ENCODE results near the gene RAD51B. TPM values are rescaled to one million over a fixed set of nuclear protein-coding genes. Genes with fewer than 3 reads are reported as not detected.

The RAD51B gene
- total RNA-seq, 2 donors from 2014 or later: 42.6 to 50.0 TPM

DNA sequence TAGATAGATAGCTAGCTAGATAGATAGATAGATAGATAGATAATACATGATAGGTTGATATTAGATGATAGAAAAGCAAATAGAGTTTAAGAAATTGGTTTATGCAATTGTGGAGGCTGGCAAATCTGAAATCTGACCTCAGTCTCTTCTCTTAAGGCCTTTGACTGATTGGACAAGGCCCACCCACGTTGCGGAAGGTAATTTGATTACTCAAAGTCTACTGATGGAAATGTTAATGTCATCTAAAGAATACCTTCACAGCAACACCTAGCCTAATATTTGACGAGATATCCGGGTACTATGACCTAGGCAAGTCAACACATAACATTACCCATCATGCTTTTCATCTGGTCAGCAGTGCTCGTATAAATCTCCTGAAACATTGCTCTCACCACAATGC lies 782.9 kb downstream of the RAD51B start:
- H3K27ac Mint-ChIP-seq: no peak overlapping the region
- H3K9me3 Mint-ChIP-seq: peaks cover 0 to 5% of the 10 kb centered on the region in 2 donors
- ATAC-seq (replicated peaks in 1 of 2): no peak
- no peak overlapping the region for H3K4me3 Mint-ChIP-seq
- H3K36me3 Mint-ChIP-seq (ENCODE audit: insufficient read depth in 2 of 2): peaks cover 0 to 4% of the 10 kb centered on the region in 2 donors
- peaks cover 7% of the 10 kb centered on the region for H3K4me1 Mint-ChIP-seq (ENCODE audit: low read depth)
- no peak for DNase-seq
- no peaks in the 10 kb centered on the region for H3K27me3 Mint-ChIP-seq (ENCODE audit: low read depth)

DNA sequence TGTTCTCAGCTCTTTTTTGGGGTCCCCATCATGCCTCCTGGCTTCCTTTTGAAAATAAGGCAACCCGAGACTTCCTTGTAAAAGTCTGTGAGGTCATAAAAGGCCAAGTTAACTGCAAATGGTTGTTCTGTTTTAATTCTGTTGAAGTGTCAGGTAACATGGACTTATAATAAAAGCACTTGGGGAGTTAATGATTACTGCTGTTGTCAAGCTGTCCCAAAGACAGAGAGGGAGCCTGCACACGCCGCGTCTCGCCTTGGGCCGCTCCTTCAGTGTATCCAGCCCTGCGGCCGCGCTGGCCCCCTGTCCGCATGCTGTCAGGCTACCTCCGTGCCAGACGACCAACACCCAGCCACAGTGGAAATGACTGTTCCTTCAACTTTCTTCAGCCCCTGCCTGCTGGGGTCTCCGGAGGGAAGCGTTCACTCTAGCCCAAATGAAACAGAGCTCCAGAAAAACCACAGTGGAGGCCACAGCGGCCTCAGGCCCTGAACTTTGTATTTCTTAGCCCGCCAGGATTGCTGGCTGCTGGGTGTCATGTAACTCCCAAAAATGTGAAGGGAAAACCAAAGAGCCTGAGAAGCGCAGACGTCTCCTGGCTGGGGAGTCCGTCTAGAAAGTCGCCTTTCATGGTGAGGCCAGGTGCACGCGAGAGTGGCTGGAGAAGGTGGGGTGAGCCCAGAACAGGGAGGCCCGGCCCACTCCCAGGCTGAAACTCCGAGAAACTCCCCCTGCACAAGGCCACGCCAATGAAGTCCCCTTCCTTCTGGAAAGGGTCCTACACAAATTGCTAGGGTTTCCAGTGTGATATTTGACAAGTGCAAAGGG lies 784.2 kb downstream of the RAD51B start:
- no peak for ATAC-seq (replicated peaks in 1 of 2)
- Mint-ChIP-seq H3K36me3 (ENCODE audit: insufficient read depth in 2 of 2) (peaks cover 0 to 4% of the 10 kb centered on the region in 2 donors), H3K27me3 (ENCODE audit: low read depth) (no peaks in the 10 kb centered on the region), H3K4me3 (no peak overlapping the region), H3K9me3 (peaks cover 0 to 5% of the 10 kb centered on the region in 2 donors), H3K4me1 (ENCODE audit: low read depth) (peaks cover 14% of the 10 kb centered on the region), H3K27ac (no peak overlapping the region)
- no peak for DNase-seq

DNA sequence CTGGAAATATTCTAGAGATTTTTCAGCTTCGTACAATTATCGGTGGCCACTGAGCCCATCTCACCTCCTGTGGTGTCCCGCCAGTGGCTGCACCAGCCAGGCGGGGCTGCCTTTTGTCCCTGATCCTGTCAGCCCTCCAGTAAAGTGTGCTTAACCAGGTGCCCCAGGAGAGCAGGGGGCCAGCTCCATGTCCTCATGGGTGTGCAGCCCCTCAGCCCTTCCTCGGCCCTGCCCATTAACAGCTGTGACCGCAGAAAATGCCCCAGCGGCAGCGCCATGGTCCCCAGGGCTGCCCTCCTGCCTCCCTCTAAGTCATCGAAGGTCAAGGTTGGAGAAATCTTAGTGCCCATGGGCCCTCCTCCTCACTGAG lies 784.8 kb downstream of the RAD51B start:
- peaks cover 0 to 4% of the 10 kb centered on the region in 2 donors for H3K36me3 Mint-ChIP-seq (ENCODE audit: insufficient read depth in 2 of 2)
- no peak overlapping the region for H3K4me3 Mint-ChIP-seq
- peaks cover 14% of the 10 kb centered on the region for H3K4me1 Mint-ChIP-seq (ENCODE audit: low read depth)
- H3K27ac Mint-ChIP-seq: no peak overlapping the region
- DNase-seq (no peak), ATAC-seq (replicated peaks in 1 of 2) (no peak)
- peaks cover 0 to 5% of the 10 kb centered on the region in 2 donors for H3K9me3 Mint-ChIP-seq
- H3K27me3 Mint-ChIP-seq (ENCODE audit: low read depth): no peaks in the 10 kb centered on the region

GRCh38 chr14:68604822-68605221 lies 785.2 kb downstream of the RAD51B start:
- Mint-ChIP-seq H3K4me3 (no peak overlapping the region), H3K9me3 (peaks cover 0 to 5% of the 10 kb centered on the region in 2 donors), H3K27me3 (ENCODE audit: low read depth) (no peaks in the 10 kb centered on the region), H3K36me3 (ENCODE audit: insufficient read depth in 2 of 2) (peaks cover 0 to 4% of the 10 kb centered on the region in 2 donors), H3K27ac (no peak overlapping the region), H3K4me1 (ENCODE audit: low read depth) (peaks cover 14% of the 10 kb centered on the region)
- DNase-seq (no peak), ATAC-seq (replicated peaks in 1 of 2) (no peak)

- Mint-ChIP-seq H3K27me3 (ENCODE audit: low read depth) (no peaks in the 10 kb centered on the region), H3K36me3 (ENCODE audit: insufficient read depth in 2 of 2) (peaks cover 0 to 4% of the 10 kb centered on the region in 2 donors), H3K4me3 (no peak overlapping the region), H3K9me3 (peaks cover 0 to 5% of the 10 kb centered on the region in 2 donors), H3K27ac (no peak overlapping the region), H3K4me1 (ENCODE audit: low read depth) (peaks cover 14% of the 10 kb centered on the region)
- ATAC-seq (replicated peaks in 1 of 2): no peak
- no peak for DNase-seq
These were observed 786.6 kb downstream of the RAD51B start for GRCh38 chr14:68606176-68606575.

DNA sequence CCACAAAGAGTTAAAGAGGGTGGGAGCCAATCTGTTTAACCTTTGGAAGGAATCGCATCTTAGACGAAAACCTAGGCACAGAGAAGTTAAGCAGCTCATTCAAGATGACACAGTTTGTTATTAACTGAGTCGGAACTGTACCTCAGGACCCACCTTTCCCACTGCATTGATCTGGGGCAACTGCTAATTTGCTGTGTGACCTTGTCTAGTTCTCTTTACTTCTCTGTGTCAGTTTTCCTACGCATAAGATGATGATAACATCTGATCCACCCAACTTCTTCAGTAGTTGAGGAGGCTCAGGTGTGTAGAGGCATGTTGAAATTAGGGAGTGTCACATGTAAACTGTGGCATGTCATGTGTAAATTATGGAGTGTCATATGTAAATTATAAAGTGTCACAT lies 787.1 kb downstream of the RAD51B start:
- ATAC-seq (replicated peaks in 1 of 2): no peak
- Mint-ChIP-seq H3K4me1 (ENCODE audit: low read depth) (peaks cover 14% of the 10 kb centered on the region), H3K4me3 (no peak overlapping the region), H3K9me3 (peaks cover 0 to 5% of the 10 kb centered on the region in 2 donors), H3K36me3 (ENCODE audit: insufficient read depth in 2 of 2) (peaks cover 0 to 4% of the 10 kb centered on the region in 2 donors), H3K27ac (no peak overlapping the region), H3K27me3 (ENCODE audit: low read depth) (no peaks in the 10 kb centered on the region)
- no peak for DNase-seq

GRCh38 chr14:68607081-68607866 lies 787.7 kb downstream of the RAD51B start:
- peaks cover under 1 to 2% of the 10 kb centered on the region in 2 donors for H3K9me3 Mint-ChIP-seq
- no peak overlapping the region for H3K27ac Mint-ChIP-seq
- no peak for ATAC-seq (replicated peaks in 1 of 2)
- peak overlapping the region in 1 of 2 donors; percentile 42 for H3K4me3 Mint-ChIP-seq
- peaks cover 0 to 4% of the 10 kb centered on the region in 2 donors for H3K36me3 Mint-ChIP-seq (ENCODE audit: insufficient read depth in 2 of 2)
- H3K4me1 Mint-ChIP-seq (ENCODE audit: low read depth): peaks cover 14% of the 10 kb centered on the region
- H3K27me3 Mint-ChIP-seq (ENCODE audit: low read depth): no peaks in the 10 kb centered on the region
- no peak for DNase-seq

GRCh38 chr14:68607867-68608573 lies 788.4 kb downstream of the RAD51B start:
- Mint-ChIP-seq H3K4me3 (peak overlapping the region in 1 of 2 donors; percentile 42), H3K4me1 (ENCODE audit: low read depth) (peaks cover 14% of the 10 kb centered on the region), H3K27me3 (ENCODE audit: low read depth) (no peaks in the 10 kb centered on the region), H3K9me3 (peaks cover 3 to 4% of the 10 kb centered on the region in 2 donors), H3K36me3 (ENCODE audit: insufficient read depth in 2 of 2) (peaks cover 0 to 5% of the 10 kb centered on the region in 2 donors), H3K27ac (no peak overlapping the region)
- DNase-seq: no peak
- ATAC-seq (replicated peaks in 1 of 2): no peak

DNA sequence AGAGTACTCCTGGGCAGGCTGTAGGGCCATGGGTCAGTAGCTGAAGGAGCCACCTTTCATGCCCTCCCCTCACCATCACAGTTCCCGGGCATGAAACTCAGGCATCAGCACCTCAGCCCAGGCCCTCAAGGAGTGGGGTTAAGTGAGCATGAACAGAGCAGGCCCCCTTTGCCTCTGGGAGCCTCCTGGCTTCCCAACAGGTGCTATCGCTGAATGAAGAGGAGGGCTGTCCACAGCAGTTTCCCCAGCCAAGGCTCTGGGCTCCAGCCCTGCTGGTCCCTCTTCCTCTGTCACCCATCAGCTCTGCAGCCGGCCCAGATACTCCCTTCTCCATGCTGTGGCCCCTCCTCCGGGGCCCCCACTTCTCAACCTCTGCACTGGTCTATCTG lies 789.0 kb downstream of the RAD51B start:
- H3K27me3 Mint-ChIP-seq (ENCODE audit: low read depth): no peaks in the 10 kb centered on the region
- H3K27ac Mint-ChIP-seq: no peak overlapping the region
- peaks cover 14% of the 10 kb centered on the region for H3K4me1 Mint-ChIP-seq (ENCODE audit: low read depth)
- H3K9me3 Mint-ChIP-seq: peaks cover 3 to 4% of the 10 kb centered on the region in 2 donors
- H3K4me3 Mint-ChIP-seq: no peak overlapping the region
- no peak for ATAC-seq (replicated peaks in 1 of 2)
- peaks cover 0 to 5% of the 10 kb centered on the region in 2 donors for H3K36me3 Mint-ChIP-seq (ENCODE audit: insufficient read depth in 2 of 2)
- DNase-seq: no peak

GRCh38 chr14:68609012-68609411 lies 789.4 kb downstream of the RAD51B start:
- ATAC-seq (replicated peaks in 1 of 2): no peak
- peaks cover 3 to 7% of the 10 kb centered on the region in 2 donors for H3K9me3 Mint-ChIP-seq
- H3K4me1 Mint-ChIP-seq (ENCODE audit: low read depth): peaks cover 14% of the 10 kb centered on the region
- no peak overlapping the region for H3K4me3 Mint-ChIP-seq
- no peaks in the 10 kb centered on the region for H3K27me3 Mint-ChIP-seq (ENCODE audit: low read depth)
- no peak overlapping the region for H3K27ac Mint-ChIP-seq
- H3K36me3 Mint-ChIP-seq (ENCODE audit: insufficient read depth in 2 of 2): peaks cover 0 to 8% of the 10 kb centered on the region in 2 donors
- no peak for DNase-seq

GRCh38 chr14:68610251-68610793 lies 790.7 kb downstream of the RAD51B start:
- Mint-ChIP-seq H3K4me1 (ENCODE audit: low read depth) (peaks cover 14% of the 10 kb centered on the region), H3K9me3 (peaks cover 6 to 12% of the 10 kb centered on the region in 2 donors), H3K4me3 (no peak overlapping the region), H3K27me3 (ENCODE audit: low read depth) (no peaks in the 10 kb centered on the region), H3K27ac (no peak overlapping the region), H3K36me3 (ENCODE audit: insufficient read depth in 2 of 2) (peaks cover 2 to 16% of the 10 kb centered on the region in 2 donors)
- no peak for ATAC-seq (replicated peaks in 1 of 2)
- DNase-seq: no peak

DNA sequence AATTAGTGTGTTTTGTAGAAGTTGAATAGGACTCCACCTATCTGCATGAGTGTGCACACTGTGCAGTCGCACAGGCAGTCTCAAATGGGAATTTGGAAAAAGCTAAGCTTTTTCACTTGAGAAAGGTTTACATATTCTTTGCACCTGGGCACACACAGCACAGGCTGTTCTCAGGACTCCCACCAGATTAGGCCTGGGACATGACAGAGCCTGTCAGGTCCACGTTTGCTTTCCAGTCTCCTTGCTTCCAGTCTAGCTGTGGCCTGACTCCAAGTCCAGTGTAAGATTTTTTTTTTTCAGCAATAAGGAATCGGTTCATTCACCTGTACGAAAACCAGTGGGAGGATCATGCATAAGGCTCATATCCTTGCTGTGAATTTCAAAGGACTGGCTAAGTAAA lies 792.0 kb downstream of the RAD51B start:
- no peak for DNase-seq

More for the DNA sequence above, 792.0 kb downstream of the RAD51B start:
- Mint-ChIP-seq H3K4me1 (ENCODE audit: low read depth) (peaks cover 14% of the 10 kb centered on the region), H3K4me3 (no peak overlapping the region), H3K27ac (no peak overlapping the region), H3K27me3 (ENCODE audit: low read depth) (no peaks in the 10 kb centered on the region), H3K9me3 (peaks cover 13 to 16% of the 10 kb centered on the region in 2 donors), H3K36me3 (ENCODE audit: insufficient read depth in 2 of 2) (peaks cover 9 to 18% of the 10 kb centered on the region in 2 donors)
- no peak for ATAC-seq (replicated peaks in 1 of 2)
